GM19463 (cell line): ENCODE measurements around the gene DPRX.
"Not testable (repeated sequence)": the region's sequence is repeated elsewhere in the genome, so short reads cannot be mapped to it uniquely, and the experiment has no call there.

Experiments used
- ATAC-seq: cut with Tn5 transposase; IDR thresholded peaks from one replicate; pipeline ENCODE4 v1.9.1; 2021; ENCODE audit warnings: mild to moderate bottlenecking, moderate library complexity; ENCODE audit not compliant: unreplicated experiment

The DPRX gene

DNA sequence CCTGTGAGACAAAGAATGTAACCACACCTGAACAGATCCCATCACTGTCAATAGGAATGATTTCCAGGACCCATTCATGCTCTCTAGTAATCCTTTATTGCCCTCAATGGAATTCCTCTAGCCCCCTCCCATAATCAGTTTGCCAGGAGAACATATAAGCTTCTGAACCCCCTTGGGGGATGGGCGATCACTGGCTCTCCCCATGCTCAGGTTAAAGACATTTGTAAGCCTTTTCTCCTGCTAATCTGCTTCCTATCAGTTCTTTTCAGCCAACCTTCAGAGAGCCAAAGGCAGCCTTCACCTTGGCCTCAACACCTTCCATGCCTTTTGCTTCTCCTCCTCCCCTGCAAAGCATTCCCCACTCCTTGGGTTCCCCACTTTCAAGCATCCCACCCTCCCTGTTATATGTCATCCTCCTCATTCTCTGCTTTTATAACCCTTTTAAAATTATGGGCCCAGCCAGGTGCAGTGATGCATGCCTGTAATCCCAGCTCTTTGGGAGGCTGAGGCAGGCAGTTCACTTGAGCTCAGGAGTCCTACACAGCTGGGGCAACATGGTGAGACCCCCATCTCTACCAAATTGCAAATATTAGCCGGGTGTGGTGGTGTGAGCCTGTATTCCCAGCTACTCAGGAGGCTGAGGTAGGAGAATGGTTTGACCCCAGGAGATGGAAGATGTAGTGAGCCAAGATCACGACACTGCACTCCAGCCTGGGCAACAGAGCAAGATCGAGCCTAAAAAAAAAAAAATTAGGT lies 12.4 kb downstream of the DPRX start:
- ATAC-seq = no peak

DNA sequence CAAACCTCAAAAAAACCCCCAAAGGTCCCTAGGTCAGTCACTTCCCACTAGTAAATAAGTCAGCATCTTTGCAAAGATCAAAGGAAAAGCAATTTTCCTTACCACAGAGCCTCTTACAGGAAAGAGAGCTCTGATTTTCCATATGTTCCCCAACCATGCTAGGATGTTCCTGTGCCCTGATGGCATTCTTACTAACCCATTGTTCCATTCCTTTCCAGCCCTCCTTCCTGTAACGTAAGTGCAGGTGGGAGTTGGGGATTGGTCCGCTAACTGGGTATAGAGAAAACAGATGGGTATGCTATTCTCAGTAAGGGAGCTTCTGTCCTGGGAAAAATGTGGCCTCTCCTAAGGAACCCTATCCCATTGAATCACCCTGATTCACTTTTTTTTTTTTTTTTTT lies 14.3 kb downstream of the DPRX start:
- ATAC-seq = no peak

GRCh38 chr19:53647350-53647749 lies 15.6 kb downstream of the DPRX start:
- ATAC-seq = no peak

DNA sequence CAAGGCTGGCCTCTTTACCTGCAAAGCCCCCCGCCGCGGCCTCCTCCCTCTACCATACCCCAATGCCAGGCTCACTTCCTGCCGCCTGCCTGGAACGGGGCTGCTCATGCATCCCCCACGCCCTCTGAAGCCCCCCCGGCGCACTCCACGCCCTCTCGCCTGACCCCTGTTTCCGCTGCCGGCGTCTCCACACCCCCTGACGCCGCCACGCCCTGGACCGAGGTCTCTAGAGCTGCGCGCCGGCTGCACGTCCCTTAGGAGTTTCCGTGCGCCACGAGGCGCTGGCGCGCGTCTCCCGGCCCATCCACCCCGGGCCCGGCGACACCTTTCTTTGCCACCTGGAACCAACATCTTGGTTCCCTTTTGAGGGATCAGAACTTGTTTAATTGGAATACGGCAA lies 16.0 kb downstream of the DPRX start:
- ATAC-seq = no peak

DNA sequence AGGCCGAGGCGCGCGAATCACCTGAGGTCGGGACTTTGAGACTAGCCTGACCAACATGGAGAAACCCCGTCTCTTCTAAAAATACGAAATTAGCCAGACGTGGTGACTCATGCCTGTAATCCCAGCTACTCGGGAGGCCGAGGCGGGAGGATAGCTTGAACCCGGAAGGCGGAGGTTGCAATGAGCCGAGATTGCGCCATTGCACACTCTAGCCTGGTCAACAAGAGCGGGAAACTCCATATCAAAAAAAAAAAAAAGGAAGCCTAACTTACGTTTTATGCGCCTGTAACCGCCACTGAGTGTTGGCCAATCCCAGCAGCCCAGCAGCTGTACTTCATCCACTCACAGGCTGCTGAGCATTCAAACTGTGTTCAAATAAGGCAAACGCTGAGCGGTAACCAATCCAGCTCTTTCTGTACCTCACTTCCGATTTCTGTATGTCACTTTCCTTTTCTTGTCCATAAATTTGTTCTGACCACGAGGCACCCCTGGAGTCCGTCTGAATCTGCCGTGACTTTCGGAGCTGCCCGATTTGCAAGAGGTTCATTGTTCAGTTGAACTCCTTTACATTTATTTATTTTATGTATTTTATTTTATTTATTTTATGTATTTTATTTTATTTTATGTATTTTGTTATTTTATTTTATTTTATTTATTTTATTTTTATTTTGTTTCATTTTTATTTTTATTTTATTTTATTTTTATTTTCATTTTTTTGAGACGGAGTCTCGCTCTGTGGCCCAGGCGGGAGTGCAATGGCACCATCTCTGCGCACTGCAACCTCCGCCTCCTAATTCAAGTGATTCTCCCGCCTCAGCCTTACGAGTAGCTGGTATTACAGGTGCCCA lies 18.2 kb downstream of the DPRX start:
- ATAC-seq = no peak

- ATAC-seq = no peak
These were observed 20.7 kb downstream of the DPRX start for GRCh38 chr19:53652476-53652875.

- ATAC-seq = no peak
These were observed 23.4 kb downstream of the DPRX start for GRCh38 chr19:53655042-53655665.

DNA sequence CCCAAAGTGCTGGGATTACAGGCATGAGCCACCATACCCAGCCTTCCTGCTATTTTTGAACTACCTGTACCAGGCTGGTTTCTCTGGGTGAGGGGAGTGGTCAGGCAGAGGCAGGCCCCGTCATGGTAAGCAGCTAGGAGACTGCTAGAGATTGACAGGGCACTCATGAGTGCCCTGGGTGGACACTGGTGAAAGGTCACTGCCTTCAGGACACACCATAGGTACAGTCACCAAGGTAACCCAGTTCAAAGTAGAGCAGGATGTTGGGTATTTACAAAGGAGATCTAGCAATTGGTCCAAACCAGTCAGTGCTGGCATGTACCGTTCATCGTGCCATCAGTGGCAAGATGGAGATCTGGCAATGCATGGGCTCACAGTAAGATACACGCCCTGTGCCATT lies 25.5 kb downstream of the DPRX start:
- no peak for ATAC-seq

DNA sequence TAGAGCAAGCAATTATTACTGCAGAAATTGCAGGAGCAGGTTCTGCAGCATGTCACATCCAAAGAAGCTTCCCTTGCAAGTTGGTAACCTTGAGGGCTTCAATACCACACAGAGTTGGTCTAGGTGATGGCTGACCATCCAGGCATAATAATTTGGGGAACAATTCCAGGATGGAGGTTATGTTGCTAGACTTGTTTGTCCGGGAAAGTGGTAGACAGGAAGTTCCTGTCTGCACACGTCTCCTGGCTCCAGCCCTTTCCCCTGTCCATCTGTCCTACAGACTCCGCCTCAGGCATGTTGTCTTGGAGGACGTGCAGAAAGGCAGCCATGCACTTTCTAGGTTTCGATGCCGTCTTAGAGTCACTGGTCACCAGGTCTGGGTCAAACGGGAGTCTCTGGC lies 26.0 kb downstream of the DPRX start:
- ATAC-seq = no peak

DNA sequence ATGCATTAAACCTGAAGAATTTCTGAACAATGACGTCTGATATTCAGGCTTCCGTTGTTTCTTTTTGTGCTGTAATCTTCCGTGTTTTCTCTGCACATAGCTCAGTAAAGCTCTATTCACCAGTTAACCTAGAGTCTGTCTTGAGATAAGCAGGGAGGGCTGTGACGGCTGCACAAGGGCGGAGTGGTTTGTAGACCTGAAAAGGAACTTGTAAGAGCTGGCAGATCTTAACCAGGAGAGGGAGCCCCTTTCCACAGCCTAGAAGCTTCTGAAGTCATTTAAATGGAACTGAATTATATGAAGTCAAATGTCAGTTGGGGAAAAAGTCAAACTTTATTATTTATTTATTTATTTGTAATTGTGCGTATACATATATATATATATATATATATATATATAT lies 27.5 kb downstream of the DPRX start:
- no peak for ATAC-seq

DNA sequence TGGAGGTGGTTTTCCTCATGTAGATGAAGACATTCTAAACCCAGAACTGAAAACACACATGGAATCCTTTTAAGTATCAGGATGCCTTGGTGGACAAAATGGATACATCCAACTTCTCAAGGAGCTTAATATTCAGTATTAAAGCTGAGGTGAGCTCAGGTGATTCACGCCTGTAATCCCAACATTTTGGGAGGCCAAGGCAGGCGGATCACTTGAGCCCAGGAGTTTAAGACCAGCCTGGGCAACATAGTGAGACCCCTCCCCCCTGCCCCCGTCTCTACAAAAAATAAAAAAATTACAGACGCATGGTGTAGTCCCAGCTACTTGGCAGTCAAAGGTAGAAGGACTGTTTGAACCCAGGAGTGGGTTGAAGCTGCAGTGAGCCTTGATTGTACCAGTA lies 28.8 kb downstream of the DPRX start:
- no peak for ATAC-seq

DNA sequence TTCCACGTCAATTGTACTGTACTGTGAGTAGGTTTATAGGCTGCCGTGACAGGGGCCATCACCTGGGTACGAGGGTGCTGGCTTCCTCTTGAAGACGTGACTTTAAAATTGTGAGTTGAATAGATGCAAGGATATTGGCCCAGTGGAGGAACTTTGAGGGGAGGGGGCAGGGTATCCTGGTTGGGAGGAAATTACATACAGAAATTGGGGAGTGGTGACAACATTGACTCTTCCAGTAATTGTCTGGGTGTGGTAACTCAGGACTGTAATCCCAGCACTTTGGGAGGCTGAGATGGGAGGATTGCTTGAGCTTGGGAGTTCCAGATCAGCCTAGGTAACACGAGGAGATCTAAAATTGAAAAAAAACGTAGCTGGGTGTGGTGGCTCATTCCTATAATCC lies 30.4 kb downstream of the DPRX start:
- no peak for ATAC-seq

GRCh38 chr19:53664152-53664551 lies 32.4 kb downstream of the DPRX start:
- ATAC-seq = no peak

- ATAC-seq = no peak
These were observed 33.0 kb downstream of the DPRX start for GRCh38 chr19:53664760-53665159.

DNA sequence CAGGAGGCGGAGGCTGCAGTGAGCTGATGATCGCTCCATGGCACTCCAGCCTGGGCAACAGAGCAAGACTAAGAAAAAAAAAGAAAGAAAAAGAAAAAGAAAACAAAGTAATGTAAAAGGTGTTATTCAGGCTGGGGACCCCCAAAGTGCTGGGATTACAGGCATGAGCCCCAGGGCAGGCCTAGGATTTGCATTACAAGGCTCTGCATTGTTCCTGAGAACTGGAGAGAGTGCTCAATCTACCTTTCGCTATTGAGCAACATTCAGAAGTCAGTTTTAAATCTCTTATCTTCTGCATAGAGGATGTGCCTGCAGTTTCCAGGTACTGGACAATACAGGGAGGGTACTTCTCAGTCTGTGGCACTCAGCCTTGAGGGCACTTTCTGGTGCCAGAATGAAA lies 34.5 kb downstream of the DPRX start:
- not testable (repeated sequence) for ATAC-seq

DNA sequence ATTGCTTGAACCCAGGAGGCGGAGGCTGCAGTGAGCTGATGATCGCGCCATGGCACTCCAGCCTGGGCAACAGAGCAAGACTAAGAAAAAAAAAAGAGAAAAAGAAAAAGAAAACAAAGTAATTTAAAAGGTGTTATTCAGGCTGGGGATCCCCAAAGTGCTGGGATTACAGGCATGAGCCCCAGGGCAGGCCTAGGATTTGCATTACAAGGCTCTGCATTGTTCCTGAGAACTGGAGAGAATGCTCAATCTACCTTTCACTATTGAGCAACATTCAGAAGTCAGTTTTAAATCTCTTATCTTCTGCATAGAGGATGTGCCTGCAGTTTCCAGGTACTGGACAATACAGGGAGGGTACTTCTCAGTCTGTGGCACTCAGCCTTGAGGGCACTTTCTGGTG lies 37.0 kb downstream of the DPRX start:
- ATAC-seq = not testable (repeated sequence)

- ATAC-seq = no peak
These were observed 38.5 kb downstream of the DPRX start for GRCh38 chr19:53670345-53670744.

DNA sequence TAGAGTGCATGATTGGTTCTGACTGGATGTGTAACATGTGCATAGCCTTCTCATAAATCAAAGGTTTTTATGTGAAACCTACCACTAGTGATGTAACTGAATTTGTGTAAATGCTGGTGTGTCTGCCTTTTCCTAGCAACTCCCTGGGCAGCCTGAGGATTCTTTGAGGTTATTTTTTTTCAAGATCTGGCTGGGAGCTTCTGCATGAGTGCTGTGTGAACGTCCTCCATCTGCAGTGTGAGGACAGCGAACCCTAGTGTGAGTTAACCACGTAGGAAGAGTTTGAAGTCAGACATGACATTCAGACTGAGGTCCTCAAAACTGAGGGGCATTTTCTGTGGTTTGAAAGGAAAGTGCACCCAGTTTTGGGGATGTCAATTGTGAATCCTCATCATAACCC lies 39.9 kb downstream of the DPRX start:
- no peak for ATAC-seq
